GM23338 (cell line): ENCODE data around the gene CFH. TPM values are rescaled to one million over a fixed set of nuclear protein-coding genes. Genes with fewer than 3 reads are reported as not detected.

ENCODE experiments used
- ATAC-seq: fragments of 200-7000 bp; cut with Tn5 transposase; 3 replicates; pipeline ENCODE4 v1.9.1; 2020
- DNase-seq: peaks from one replicate; pipeline ENCODE4 v3.0.0-alpha.2; 2015; ENCODE audit warnings: low spot score
- H2AFZ ChIP-seq: fragments of 200-600 bp; sonication (generic); 2 replicates; pipeline ENCODE4 v1.8.0; 2016; ENCODE audit warnings: antibody characterized with exemption, mild to moderate bottlenecking, moderate library complexity
- H3F3A ChIP-seq: fragments of 200-600 bp; sonication (generic); replicated peaks from 2 replicates; pipeline ENCODE4 v1.8.0; 2017; ENCODE audit warnings: antibody characterized with exemption, mixed run types, low read depth
- H3K27ac ChIP-seq: fragments of 200-600 bp; sonication (generic); 2 replicates; pipeline ENCODE4 v1.6.1; 2016; ENCODE audit warnings: low read depth
- H3K27me3 ChIP-seq: fragments of 200-600 bp; sonication (generic); 2 replicates; pipeline ENCODE4 v1.8.0; 2016; ENCODE audit warnings: mild to moderate bottlenecking, mixed run types, moderate library complexity; ENCODE audit not compliant: insufficient read depth
- H3K36me3 ChIP-seq: fragments of 200-600 bp; sonication (generic); 2 replicates; pipeline ENCODE4 v1.8.0; 2016; ENCODE audit warnings: mild to moderate bottlenecking; ENCODE audit not compliant: insufficient read depth
- H3K4me1 ChIP-seq: fragments of 200-600 bp; sonication (generic); 2 replicates; pipeline ENCODE4 v1.8.0; 2016; ENCODE audit warnings: mild to moderate bottlenecking, moderate library complexity; ENCODE audit not compliant: insufficient read depth
- H3K4me2 ChIP-seq: fragments of 200-600 bp; sonication (generic); 2 replicates; pipeline ENCODE4 v1.7.1; 2017; ENCODE audit warnings: mixed run types
- H3K4me3 ChIP-seq: fragments of 200-600 bp; sonication (generic); 2 replicates; pipeline ENCODE4 v1.6.1; 2016; ENCODE audit warnings: mixed run types
- H3K79me2 ChIP-seq: fragments of 200-600 bp; sonication (generic); replicated peaks from 2 replicates; pipeline ENCODE4 v1.8.0; 2017; ENCODE audit warnings: mild to moderate bottlenecking; ENCODE audit not compliant: insufficient read depth
- H3K9me2 ChIP-seq: fragments of 200-600 bp; sonication (generic); 2 replicates; pipeline ENCODE4 v1.8.0; 2017; ENCODE audit not compliant: insufficient read depth
- H4K20me1 ChIP-seq: fragments of 200-600 bp; sonication (generic); replicated peaks from 2 replicates; pipeline ENCODE4 v1.8.0; 2017; ENCODE audit warnings: mild to moderate bottlenecking; ENCODE audit not compliant: insufficient read depth
- H3K27ac Mint-ChIP-seq: 2 replicates; pipeline ENCODE4 v1.8.0; 2020; ENCODE audit warnings: inconsistent platforms, mild to moderate bottlenecking, moderate library complexity, mixed read lengths
- H3K27me3 Mint-ChIP-seq: 3 replicates; pipeline ENCODE4 v1.8.0; 2022; ENCODE audit warnings: low read depth, mild to moderate bottlenecking, moderate library complexity, mixed read lengths, inconsistent platforms; ENCODE audit not compliant: insufficient read depth, poor library complexity
- H3K36me3 Mint-ChIP-seq: 3 replicates; pipeline ENCODE4 v1.8.0; 2021; ENCODE audit warnings: low read depth, mild to moderate bottlenecking, inconsistent platforms, moderate library complexity, mixed read lengths
- H3K4me1 Mint-ChIP-seq: 3 replicates; pipeline ENCODE4 v1.8.0; 2020; ENCODE audit warnings: mild to moderate bottlenecking, inconsistent platforms, mixed read lengths
- H3K4me3 Mint-ChIP-seq: 3 replicates; pipeline ENCODE4 v1.8.0; 2021; ENCODE audit warnings: moderate library complexity, mild to moderate bottlenecking, inconsistent platforms, mixed read lengths
- H3K9me3 Mint-ChIP-seq: 3 replicates; pipeline ENCODE4 v1.8.0; 2020; ENCODE audit warnings: moderate library complexity, mild to moderate bottlenecking, inconsistent platforms, mixed read lengths
- EZH2 ChIP-seq: fragments of 200-600 bp; sonication (generic); IDR thresholded peaks from one replicate; pipeline ENCODE4 v1.8.0; 2017; ENCODE audit warnings: antibody characterized with exemption, mild to moderate bottlenecking, low read depth; ENCODE audit not compliant: unreplicated experiment
- EZH2phosphoT487 ChIP-seq: fragments of 200-600 bp; sonication (generic); IDR thresholded peaks from one replicate; pipeline ENCODE4 v1.8.1; 2018; ENCODE audit warnings: antibody characterized with exemption; ENCODE audit not compliant: unreplicated experiment
- JUNB ChIP-seq: IDR thresholded peaks from one replicate; pipeline ENCODE4 v1.6.1; 2016; ENCODE audit warnings: antibody characterized with exemption; ENCODE audit not compliant: unreplicated experiment
- REST ChIP-seq: IDR thresholded peaks from one replicate; pipeline ENCODE4 v1.6.1; 2018; ENCODE audit warnings: antibody characterized with exemption; ENCODE audit not compliant: unreplicated experiment
- ZNF114 ChIP-seq: fragments of 250-450 bp; sonication (Bioruptor Pico); IDR thresholded peaks from 2 replicates; pipeline ENCODE4 v1.5.0; 2020; ENCODE audit warnings: mild to moderate bottlenecking, moderate library complexity
- ZNF462 ChIP-seq: fragments of 250-450 bp; sonication (Bioruptor Pico); IDR thresholded peaks from 2 replicates; pipeline ENCODE4 v1.5.0; 2020; ENCODE audit warnings: mild to moderate bottlenecking, moderate library complexity
- polyA plus RNA-seq: library from polyadenylated mRNA; unstranded; fragments of >200 nt; fragmentation: Nextera tagmentation; extraction: Ambion mirVana; gene quantifications from 2 replicates; pipeline ENCODE4 v1.2.1, GENCODE V29; 2016
- total RNA-seq: library from RNA; depleted of rRNA; stranded (reverse); fragments of >200 nt; shearing (Covaris generic); gene quantifications from 2 replicates; pipeline ENCODE4 v1.2.3, GENCODE V29; 2014

The CFH gene
- total and polyA plus RNA-seq, 2 experiments from 2014 or later: not detected

- TF ChIP-seq ZNF462 (CRISPR knock-in tag): no peak
- TF ChIP-seq REST: no peak
- TF ChIP-seq JUNB: no peak
- TF ChIP-seq EZH2: no peak
- no peak for TF ChIP-seq ZNF114 (CRISPR knock-in tag)
- no peak for TF ChIP-seq EZH2phosphoT487
These were observed 82.6 kb downstream of the CFH start (continued) for GRCh38 chr1:196734460-196734859.

- no peak overlapping the region for H3K27ac ChIP-seq
- no peak overlapping the region for H3K4me3 Mint-ChIP-seq
- H2AFZ ChIP-seq: no peak overlapping the region
- no peak overlapping the region for H3K4me2 ChIP-seq
- no peaks in the 10 kb centered on the region for H3F3A ChIP-seq
- DNase-seq (no peak), ATAC-seq (no peak)
- peaks cover 11% of the 10 kb centered on the region; the same call in 2 of the 3 replicates for H3K36me3 Mint-ChIP-seq
- H3K27ac Mint-ChIP-seq: no peak overlapping the region
- H3K27me3 ChIP-seq: no peaks in the 10 kb centered on the region
- H3K79me2 ChIP-seq: no peaks in the 10 kb centered on the region
- no peaks in the 10 kb centered on the region for H3K36me3 ChIP-seq
- H3K4me3 ChIP-seq: no peak overlapping the region
- H4K20me1 ChIP-seq: no peaks in the 10 kb centered on the region
- peaks cover 25% of the 10 kb centered on the region for H3K9me3 Mint-ChIP-seq
- peaks cover 2% of the 10 kb centered on the region for H3K27me3 Mint-ChIP-seq
- peaks cover 3% of the 10 kb centered on the region; the same call in 1 of the 3 replicates for H3K4me1 Mint-ChIP-seq
- no peaks in the 10 kb centered on the region for H3K4me1 ChIP-seq
- no peaks in the 10 kb centered on the region for H3K9me2 ChIP-seq
- TF ChIP-seq ZNF462 (CRISPR knock-in tag): no peak
These were observed 86.9 kb downstream of the CFH start for GRCh38 chr1:196738730-196739129.
